Ovary (tissue), 9 donors: Measurements from ENCODE around the gene ITSN2. TPM values are rescaled to one million over a fixed set of nuclear protein-coding genes. Genes with fewer than 3 reads are reported as not detected.

Experiments used
- DNase-seq, 5 donors: peaks; one replicate each; pipeline ENCODE4 v3.0.0-alpha.2; 2019 to 2020
- H3K27ac ChIP-seq, 2 donors: fragments of 200-600 bp; one replicate each; pipeline versions ENCODE4 v1.5.1 to v1.8.0; 2019 to 2022
- H3K27me3 ChIP-seq: fragments of 200-600 bp; one replicate; pipeline ENCODE4 v1.8.0; 2022
- H3K36me3 ChIP-seq: fragments of 200-600 bp; sonication (generic); one replicate; pipeline ENCODE4 v1.5.1; 2019
- H3K4me1 ChIP-seq: one replicate; pipeline ENCODE4 v1.8.1; 2013; ENCODE audit warnings: mild to moderate bottlenecking, moderate library complexity; ENCODE audit not compliant: insufficient read depth
- H3K4me3 ChIP-seq: fragments of 200-600 bp; sonication (generic); one replicate; pipeline ENCODE4 v1.5.1; 2017
- H3K9me3 ChIP-seq, 2 donors: fragments of 200-600 bp in 1 of 2; sonication (generic) in 1 of 2; one replicate each; pipeline versions ENCODE4 v1.5.1 to v1.8.1; 2013 to 2019; ENCODE audit warnings: mild to moderate bottlenecking in 1 of 2, moderate library complexity in 1 of 2
- CTCF ChIP-seq, 3 donors: fragments of 450-650 bp in 2 of 3; fragments of 200-600 bp in 1 of 3; IDR thresholded peaks; one replicate each; pipeline versions ENCODE4 v1.5.1 to v1.8.0; 2016 to 2022; ENCODE audit warnings: antibody characterized with exemption in 3 of 3, mild to moderate bottlenecking in 1 of 3
- EP300 ChIP-seq: sonication (generic); formaldehyde crosslinking; IDR thresholded peaks from one replicate; pipeline ENCODE4 v1.6.1; 2017; ENCODE audit warnings: antibody characterized with exemption
- POLR2A ChIP-seq: fragments of 450-650 bp; IDR thresholded peaks from one replicate; pipeline ENCODE4 v1.6.1; 2017; ENCODE audit warnings: antibody characterized with exemption, mild to moderate bottlenecking, moderate library complexity
- WGBS, 3 donors: extraction: QIAGEN DNeasy Blood & Tissue Kit in 1 of 3; methylation state at CpG; one replicate each; pipeline versions ENCODE4 v1.1.5 to v1.1.7; 2013 to 2017; 5-methylcytosine and 5-hydroxymethylcytosine counted together
- intact Hi-C, 4 donors: fragments of 100-400 bp; cut with DNase I; formaldehyde crosslinking; loops; one replicate each; pipeline versions ENCODE4 v1.11.0 to v1.15.1; 2022 to 2023
- polyA plus RNA-seq, 2 donors: library from polyadenylated mRNA; stranded (reverse); fragments of 200-250 nt in 1 of 2; fragments of 350-450 nt in 1 of 2; fragmentation: Illumina TruSeq in 1 of 2; extraction: RNeasy Lipid Tissue Mini Kit (QIAGEN cat#74804) in 1 of 2; gene quantifications; one replicate each; pipeline ENCODE4 v1.2.3, GENCODE V29; 2013 to 2014
- total RNA-seq, 7 donors: library from RNA; depleted of rRNA in 2 of 7; stranded (reverse); fragments of >200 nt in 2 of 7; fragmentation: NEBNext Ultra II Directional in 3 of 7; extraction: Animal tissue kit (Norgen Biotek cat#: 25700) in 3 of 7; gene quantifications; one replicate each; pipeline versions ENCODE4 v1.1.0 to v1.2.4, GENCODE V29; 2016 to 2023
- donor health status: DM: no; HTN: no; CAD: no; lungs with moderate emphysema.
- donor health status: DM: no; HTN: no; CAD: no.
- donor health status: Bipolar disorder and iron deficiency.
- donor health status: DM: yes; HTN: yes; CAD: no.
- donor health status: DM: no; HTN: no; CAD: no.
- donor health status: DM: yes; HTN: yes; CAD: no.

ITSN2 gene
- total and polyA plus RNA-seq, 9 donors: 17.8 to 44.4 (median 38.5) TPM

GRCh38 chr2:24210723-24211122, 149.6 kb downstream of the ITSN2 start:
- intact Hi-C loops: no loop called here
- no peak overlapping the region for H3K4me3 ChIP-seq
- TF ChIP-seq CTCF (IDR thresholded peaks at IDR 0.05) (no peak), EP300 (no peak), POLR2A (no peak)
- DNase-seq: no peak
- no peaks in the 10 kb centered on the region for H3K4me1 ChIP-seq
- no peaks in the 10 kb centered on the region for H3K27me3 ChIP-seq
- H3K9me3 ChIP-seq: no peaks in the 10 kb centered on the region
- WGBS, 3 donors: 92 to 94% (median 93%) methylated on average over 21 of the region's 21 CpGs
- H3K27ac ChIP-seq: no peak overlapping the region
- H3K36me3 ChIP-seq: no peaks in the 10 kb centered on the region

- H3K27ac ChIP-seq: no peak overlapping the region
- no peak for DNase-seq
- no peaks in the 10 kb centered on the region for H3K36me3 ChIP-seq
- intact Hi-C loops: no loop called here
- WGBS, 3 donors: 94 to 96% (median 95%) methylated on average over 2 of the region's 2 CpGs
- no peaks in the 10 kb centered on the region for H3K4me1 ChIP-seq
- no peak for TF ChIP-seq EP300
- no peak for TF ChIP-seq CTCF (IDR thresholded peaks at IDR 0.05)
- TF ChIP-seq POLR2A: no peak
- H3K27me3 ChIP-seq: no peaks in the 10 kb centered on the region
- H3K9me3 ChIP-seq: no peaks in the 10 kb centered on the region
- H3K4me3 ChIP-seq: no peak overlapping the region
These were observed 150.3 kb downstream of the ITSN2 start for GRCh38 chr2:24210106-24210455.

- Histone ChIP-seq H3K27me3 (no peaks in the 10 kb centered on the region), H3K4me1 (no peaks in the 10 kb centered on the region), H3K4me3 (no peak overlapping the region), H3K9me3 (no peaks in the 10 kb centered on the region), H3K36me3 (no peaks in the 10 kb centered on the region), H3K27ac (no peak overlapping the region)
- no peak for DNase-seq
- 86 to 88% (median 87%) methylated on average over 17 of the region's 17 CpGs for WGBS, 3 donors
- intact Hi-C loops: no loop called here
- no peak for TF ChIP-seq CTCF (IDR thresholded peaks at IDR 0.05)
- TF ChIP-seq EP300: no peak
- no peak for TF ChIP-seq POLR2A
These were observed 150.8 kb downstream of the ITSN2 start for GRCh38 chr2:24209389-24210105.

GRCh38 chr2:24208490-24208889, 151.8 kb downstream of the ITSN2 start:
- WGBS, 3 donors: 94 to 95% (median 95%) methylated on average over 16 of the region's 16 CpGs
- Histone ChIP-seq H3K36me3 (no peaks in the 10 kb centered on the region), H3K4me3 (no peak overlapping the region), H3K9me3 (no peaks in the 10 kb centered on the region), H3K4me1 (no peaks in the 10 kb centered on the region), H3K27ac (no peak overlapping the region), H3K27me3 (no peaks in the 10 kb centered on the region)
- no peak for DNase-seq
- intact Hi-C loops: no loop called here
- TF ChIP-seq EP300 (no peak), CTCF (IDR thresholded peaks at IDR 0.05) (no peak), POLR2A (no peak)
